GM23338 (cell line): ENCODE measurements around the gene SLC2A4RG. TPM values are rescaled to one million over a fixed set of nuclear protein-coding genes. Genes with fewer than 3 reads are reported as not detected.

Source experiments
- ATAC-seq: fragments of 200-7000 bp; cut with Tn5 transposase; 3 replicates; pipeline ENCODE4 v1.9.1; 2020
- DNase-seq: peaks from one replicate; pipeline ENCODE4 v3.0.0-alpha.2; 2015; ENCODE audit warnings: low spot score
- H2AFZ ChIP-seq: fragments of 200-600 bp; sonication (generic); 2 replicates; pipeline ENCODE4 v1.8.0; 2016; ENCODE audit warnings: antibody characterized with exemption, mild to moderate bottlenecking, moderate library complexity
- H3F3A ChIP-seq: fragments of 200-600 bp; sonication (generic); replicated peaks from 2 replicates; pipeline ENCODE4 v1.8.0; 2017; ENCODE audit warnings: antibody characterized with exemption, mixed run types, low read depth
- H3K27ac ChIP-seq: fragments of 200-600 bp; sonication (generic); 2 replicates; pipeline ENCODE4 v1.6.1; 2016; ENCODE audit warnings: low read depth
- H3K27me3 ChIP-seq: fragments of 200-600 bp; sonication (generic); 2 replicates; pipeline ENCODE4 v1.8.0; 2016; ENCODE audit warnings: mild to moderate bottlenecking, mixed run types, moderate library complexity; ENCODE audit not compliant: insufficient read depth
- H3K36me3 ChIP-seq: fragments of 200-600 bp; sonication (generic); 2 replicates; pipeline ENCODE4 v1.8.0; 2016; ENCODE audit warnings: mild to moderate bottlenecking; ENCODE audit not compliant: insufficient read depth
- H3K4me1 ChIP-seq: fragments of 200-600 bp; sonication (generic); 2 replicates; pipeline ENCODE4 v1.8.0; 2016; ENCODE audit warnings: mild to moderate bottlenecking, moderate library complexity; ENCODE audit not compliant: insufficient read depth
- H3K4me2 ChIP-seq: fragments of 200-600 bp; sonication (generic); 2 replicates; pipeline ENCODE4 v1.7.1; 2017; ENCODE audit warnings: mixed run types
- H3K4me3 ChIP-seq: fragments of 200-600 bp; sonication (generic); 2 replicates; pipeline ENCODE4 v1.6.1; 2016; ENCODE audit warnings: mixed run types
- H3K79me2 ChIP-seq: fragments of 200-600 bp; sonication (generic); replicated peaks from 2 replicates; pipeline ENCODE4 v1.8.0; 2017; ENCODE audit warnings: mild to moderate bottlenecking; ENCODE audit not compliant: insufficient read depth
- H3K9me2 ChIP-seq: fragments of 200-600 bp; sonication (generic); 2 replicates; pipeline ENCODE4 v1.8.0; 2017; ENCODE audit not compliant: insufficient read depth
- H4K20me1 ChIP-seq: fragments of 200-600 bp; sonication (generic); replicated peaks from 2 replicates; pipeline ENCODE4 v1.8.0; 2017; ENCODE audit warnings: mild to moderate bottlenecking; ENCODE audit not compliant: insufficient read depth
- H3K27ac Mint-ChIP-seq: 2 replicates; pipeline ENCODE4 v1.8.0; 2020; ENCODE audit warnings: inconsistent platforms, mild to moderate bottlenecking, moderate library complexity, mixed read lengths
- H3K27me3 Mint-ChIP-seq: 3 replicates; pipeline ENCODE4 v1.8.0; 2022; ENCODE audit warnings: low read depth, mild to moderate bottlenecking, moderate library complexity, mixed read lengths, inconsistent platforms; ENCODE audit not compliant: insufficient read depth, poor library complexity
- H3K36me3 Mint-ChIP-seq: 3 replicates; pipeline ENCODE4 v1.8.0; 2021; ENCODE audit warnings: low read depth, mild to moderate bottlenecking, inconsistent platforms, moderate library complexity, mixed read lengths
- H3K4me1 Mint-ChIP-seq: 3 replicates; pipeline ENCODE4 v1.8.0; 2020; ENCODE audit warnings: mild to moderate bottlenecking, inconsistent platforms, mixed read lengths
- H3K4me3 Mint-ChIP-seq: 3 replicates; pipeline ENCODE4 v1.8.0; 2021; ENCODE audit warnings: moderate library complexity, mild to moderate bottlenecking, inconsistent platforms, mixed read lengths
- H3K9me3 Mint-ChIP-seq: 3 replicates; pipeline ENCODE4 v1.8.0; 2020; ENCODE audit warnings: moderate library complexity, mild to moderate bottlenecking, inconsistent platforms, mixed read lengths
- CREB1 ChIP-seq: fragments of 250-450 bp; sonication (Bioruptor Pico); IDR thresholded peaks from 2 replicates; pipeline ENCODE4 v1.5.0; 2020; ENCODE audit warnings: low read depth, mild to moderate bottlenecking, moderate library complexity
- ETS1 ChIP-seq: IDR thresholded peaks from 2 replicates; pipeline ENCODE4 v1.6.1; 2016; ENCODE audit warnings: antibody characterized with exemption
- EZH2phosphoT487 ChIP-seq: fragments of 200-600 bp; sonication (generic); IDR thresholded peaks from one replicate; pipeline ENCODE4 v1.8.1; 2018; ENCODE audit warnings: antibody characterized with exemption; ENCODE audit not compliant: unreplicated experiment
- JUNB ChIP-seq: IDR thresholded peaks from one replicate; pipeline ENCODE4 v1.6.1; 2016; ENCODE audit warnings: antibody characterized with exemption; ENCODE audit not compliant: unreplicated experiment
- NANOG ChIP-seq: IDR thresholded peaks from 2 replicates; pipeline ENCODE4 v1.6.1; 2016; ENCODE audit warnings: antibody characterized with exemption, borderline replicate concordance
- POLR2AphosphoS5 ChIP-seq: IDR thresholded peaks from 2 replicates; pipeline ENCODE4 v1.6.1; 2016; ENCODE audit warnings: antibody characterized with exemption, low read depth
- REST ChIP-seq: IDR thresholded peaks from one replicate; pipeline ENCODE4 v1.6.1; 2018; ENCODE audit warnings: antibody characterized with exemption; ENCODE audit not compliant: unreplicated experiment
- STAT1 ChIP-seq: IDR thresholded peaks from one replicate; pipeline ENCODE4 v1.6.1; 2016; ENCODE audit warnings: antibody characterized with exemption; ENCODE audit not compliant: unreplicated experiment
- ZNF114 ChIP-seq: fragments of 250-450 bp; sonication (Bioruptor Pico); IDR thresholded peaks from 2 replicates; pipeline ENCODE4 v1.5.0; 2020; ENCODE audit warnings: mild to moderate bottlenecking, moderate library complexity
- ZNF331 ChIP-seq: fragments of 250-450 bp; sonication (Bioruptor Pico); IDR thresholded peaks from 2 replicates; pipeline ENCODE4 v1.5.0; 2020; ENCODE audit warnings: low read depth, mild to moderate bottlenecking, moderate library complexity
- ZNF462 ChIP-seq: fragments of 250-450 bp; sonication (Bioruptor Pico); IDR thresholded peaks from 2 replicates; pipeline ENCODE4 v1.5.0; 2020; ENCODE audit warnings: mild to moderate bottlenecking, moderate library complexity
- polyA plus RNA-seq: library from polyadenylated mRNA; unstranded; fragments of >200 nt; fragmentation: Nextera tagmentation; extraction: Ambion mirVana; gene quantifications from 2 replicates; pipeline ENCODE4 v1.2.1, GENCODE V29; 2016
- total RNA-seq: library from RNA; depleted of rRNA; stranded (reverse); fragments of >200 nt; shearing (Covaris generic); gene quantifications from 2 replicates; pipeline ENCODE4 v1.2.3, GENCODE V29; 2014

SLC2A4RG gene
- total and polyA plus RNA-seq, 2 experiments from 2014 or later = 22.8 to 42.0 TPM

DNA sequence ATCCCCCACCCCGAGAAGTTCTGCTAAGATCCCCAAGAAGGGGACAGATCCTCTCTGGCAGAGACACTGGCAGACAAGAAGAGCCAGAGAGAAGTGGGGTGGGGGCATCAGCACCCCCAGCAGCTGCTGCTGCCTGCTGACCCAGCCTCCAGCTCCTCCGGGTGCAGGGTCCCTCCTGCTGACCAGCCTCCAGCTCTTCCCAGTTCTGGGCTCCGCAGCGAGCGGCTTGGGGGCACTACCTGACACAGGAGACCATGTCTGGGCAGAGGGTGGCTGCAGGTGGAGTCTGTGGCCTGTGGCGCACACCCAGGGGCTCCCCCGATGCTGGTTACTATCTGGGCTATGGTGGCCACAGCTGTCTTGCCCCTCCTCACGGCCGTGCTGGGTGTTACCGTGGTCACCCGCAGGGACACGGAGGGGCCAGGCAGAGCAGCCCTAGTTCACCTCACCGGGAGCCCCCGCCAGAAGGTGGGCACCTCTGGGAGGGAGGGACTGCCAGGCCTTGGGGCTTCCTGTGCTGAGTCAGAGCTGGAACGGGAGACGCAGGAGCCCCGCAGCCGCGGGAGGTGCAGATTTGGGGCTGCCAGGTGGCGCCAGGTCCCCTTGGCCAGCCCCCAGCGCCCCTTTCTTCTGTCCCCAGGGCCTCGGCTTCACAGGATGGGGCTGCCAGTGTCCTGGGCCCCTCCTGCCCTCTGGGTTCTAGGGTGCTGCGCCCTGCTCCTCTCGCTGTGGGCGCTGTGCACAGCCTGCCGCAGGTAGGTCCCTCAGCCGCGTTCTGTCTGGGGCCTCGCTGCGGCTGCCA lies 2.5 kb upstream of the SLC2A4RG start:
- Histone ChIP-seq H3K79me2 (no peaks in the 10 kb centered on the region), H2AFZ (no peak overlapping the region), H3K36me3 (no peaks in the 10 kb centered on the region), H3K4me2 (peak overlapping the region; percentile 82), H3K4me3 (peak overlapping the region; percentile 63), H3K9me2 (no peaks in the 10 kb centered on the region), H3K27ac (no peak overlapping the region), H3F3A (peaks cover 10% of the 10 kb centered on the region), H3K27me3 (peaks cover 6% of the 10 kb centered on the region), H4K20me1 (no peaks in the 10 kb centered on the region), H3K4me1 (peaks cover 7% of the 10 kb centered on the region; the same call in 1 of the 2 replicates)
- DNase-seq = peak; percentile 64
- Mint-ChIP-seq H3K9me3 (no peaks in the 10 kb centered on the region; the same call in 2 of the 3 replicates), H3K4me1 (no peaks in the 10 kb centered on the region), H3K36me3 (peaks cover 10% of the 10 kb centered on the region), H3K4me3 (0 out of 3 replicates have a peak overlapping the region, but pooled peaks have one; percentile 26), H3K27me3 (peaks cover 14% of the 10 kb centered on the region), H3K27ac (no peak overlapping the region)
- TF ChIP-seq CREB1 (CRISPR knock-in tag) (no peak), ZNF331 (CRISPR knock-in tag) (no peak), ETS1 (no peak)
- ATAC-seq = peak; percentile 26

DNA sequence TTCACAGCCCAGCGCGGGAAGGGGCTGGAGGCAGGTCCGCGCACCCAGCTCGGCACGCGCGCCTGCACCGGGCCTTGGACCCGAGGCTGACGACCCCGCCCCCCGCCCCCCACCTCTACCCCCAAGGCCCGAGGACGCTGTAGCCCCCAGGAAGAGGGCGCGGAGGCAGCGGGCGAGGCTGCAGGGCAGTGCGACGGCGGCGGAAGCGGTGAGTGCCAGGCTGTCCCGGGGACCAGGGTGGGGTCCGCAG lies 2.0 kb upstream of the SLC2A4RG start:
- DNase-seq = no peak
- Mint-ChIP-seq H3K9me3 (no peaks in the 10 kb centered on the region; the same call in 2 of the 3 replicates), H3K27ac (no peak overlapping the region), H3K36me3 (peaks cover 10% of the 10 kb centered on the region), H3K4me1 (no peaks in the 10 kb centered on the region), H3K4me3 (no peak overlapping the region), H3K27me3 (peaks cover 14% of the 10 kb centered on the region)
- peak overlapping the region; percentile 63 for H3K4me3 ChIP-seq
- H4K20me1 ChIP-seq = no peaks in the 10 kb centered on the region
- peaks cover 6% of the 10 kb centered on the region for H3K27me3 ChIP-seq
- H3K27ac ChIP-seq = no peak overlapping the region
- H3K36me3 ChIP-seq = no peaks in the 10 kb centered on the region
- no peak overlapping the region for H2AFZ ChIP-seq
- no peaks in the 10 kb centered on the region for H3K79me2 ChIP-seq
- H3K4me1 ChIP-seq = peaks cover 7% of the 10 kb centered on the region; the same call in 1 of the 2 replicates
- H3F3A ChIP-seq = peaks cover 8% of the 10 kb centered on the region
- peak overlapping the region; percentile 82 for H3K4me2 ChIP-seq
- H3K9me2 ChIP-seq = no peaks in the 10 kb centered on the region
- ATAC-seq = no peak
- TF ChIP-seq STAT1 (no peak), REST (no peak), NANOG (no peak), POLR2AphosphoS5 (no peak), EZH2phosphoT487 (no peak), ZNF114 (no peak), CREB1 (CRISPR knock-in tag) (no peak), ZNF462 (CRISPR knock-in tag) (no peak), JUNB (no peak), ZNF331 (CRISPR knock-in tag) (no peak)
